HepG2 (cell line): ENCODE results near the gene RNPEPL1. TPM values are rescaled to one million over a fixed set of nuclear protein-coding genes. Genes with fewer than 3 reads are reported as not detected.

ENCODE experiments used
- ARNTL ChIP-seq: sonication (generic); formaldehyde crosslinking; IDR thresholded peaks from 2 replicates; pipeline ENCODE4 v1.4.0; 2020; ENCODE audit warnings: mild to moderate bottlenecking, missing genetic modification reagents
- ATF7 ChIP-seq, 2 experiments: fragments of 450-650 bp in 1 of 2; sonication (generic) in 1 of 2; formaldehyde crosslinking in 1 of 2; IDR thresholded peaks; 2 replicates each; pipeline versions ENCODE4 v1.4.0 to v1.6.1; 2016 to 2020; ENCODE audit warnings: antibody characterized with exemption in 1 of 2, mild to moderate bottlenecking in 1 of 2, missing genetic modification reagents in 1 of 2
- BRCA1 ChIP-seq: sonication (generic); formaldehyde crosslinking; IDR thresholded peaks from 2 replicates; pipeline ENCODE4 v1.4.0; 2020; ENCODE audit warnings: missing genetic modification reagents
- CEBPG ChIP-seq: IDR thresholded peaks from 2 replicates; pipeline ENCODE4 v1.6.1; 2016
- ELK4 ChIP-seq: sonication (generic); formaldehyde crosslinking; IDR thresholded peaks from 2 replicates; pipeline ENCODE4 v1.9.0; 2021; ENCODE audit warnings: missing genetic modification reagents, borderline replicate concordance
- GTF3A ChIP-seq: sonication (generic); formaldehyde crosslinking; conservative IDR thresholded peaks from 2 replicates; pipeline ENCODE4 v1.4.0; 2020; ENCODE audit warnings: mild to moderate bottlenecking, missing genetic modification reagents
- KLF16 ChIP-seq, 2 experiments: sonication (generic) in 1 of 2; formaldehyde crosslinking in 1 of 2; IDR thresholded peaks; 2 replicates each; pipeline versions ENCODE4 v1.6.1 to v1.8.0; 2016 to 2023; ENCODE audit warnings: missing genetic modification reagents in 2 of 2, missing compliant biosample characterization in 1 of 2
- ONECUT2 ChIP-seq: sonication (generic); formaldehyde crosslinking; IDR thresholded peaks from 2 replicates; pipeline ENCODE4 v1.4.0; 2020; ENCODE audit warnings: missing genetic modification reagents
- TBX3 ChIP-seq: fragments of 450-650 bp; IDR thresholded peaks from 2 replicates; pipeline ENCODE4 v1.6.1; 2017; ENCODE audit warnings: antibody characterized with exemption, mild to moderate bottlenecking, inconsistent platforms, borderline replicate concordance
- TFDP2 ChIP-seq: sonication (generic); formaldehyde crosslinking; IDR thresholded peaks from 2 replicates; pipeline ENCODE4 v1.4.0; 2020; ENCODE audit warnings: missing genetic modification reagents
- TIGD3 ChIP-seq: sonication (generic); formaldehyde crosslinking; IDR thresholded peaks from 2 replicates; pipeline ENCODE4 v1.5.1; 2020; ENCODE audit warnings: mild to moderate bottlenecking, missing genetic modification reagents, borderline replicate concordance
- ZBTB14 ChIP-seq: sonication (generic); formaldehyde crosslinking; IDR thresholded peaks from 2 replicates; pipeline ENCODE4 v1.4.0; 2020; ENCODE audit warnings: missing genetic modification reagents
- ZBTB25 ChIP-seq: IDR thresholded peaks from 2 replicates; pipeline ENCODE4 v1.6.1; 2018; ENCODE audit warnings: missing genetic modification reagents
- ZBTB34 ChIP-seq: sonication (generic); formaldehyde crosslinking; IDR thresholded peaks from 2 replicates; pipeline ENCODE4 v1.8.0; 2022; ENCODE audit warnings: mild to moderate bottlenecking, missing genetic modification reagents
- ZFP90 ChIP-seq: sonication (generic); formaldehyde crosslinking; IDR thresholded peaks from 2 replicates; pipeline ENCODE4 v1.8.0; 2022; ENCODE audit warnings: missing genetic modification reagents, mild to moderate bottlenecking, inconsistent platforms, borderline replicate concordance
- ZNF383 ChIP-seq: sonication (generic); formaldehyde crosslinking; IDR thresholded peaks from 2 replicates; pipeline ENCODE4 v1.4.0; 2020; ENCODE audit warnings: missing genetic modification reagents, mild to moderate bottlenecking, borderline replicate concordance
- ZNF431 ChIP-seq: sonication (generic); formaldehyde crosslinking; IDR thresholded peaks from 2 replicates; pipeline ENCODE4 v1.9.0; 2022; ENCODE audit warnings: missing genetic modification reagents, low read depth, mild to moderate bottlenecking, borderline replicate concordance
- ZNF556 ChIP-seq: sonication (generic); formaldehyde crosslinking; IDR thresholded peaks from 2 replicates; pipeline ENCODE4 v1.4.0; 2020; ENCODE audit warnings: mild to moderate bottlenecking, missing genetic modification reagents, borderline replicate concordance
- ZNF598 ChIP-seq: sonication (generic); formaldehyde crosslinking; IDR thresholded peaks from 2 replicates; pipeline ENCODE4 v1.5.1; 2020; ENCODE audit warnings: mild to moderate bottlenecking, missing genetic modification reagents, borderline replicate concordance
- polyA plus RNA-seq, 8 experiments: library from polyadenylated mRNA; depleted of rRNA in 3 of 8; stranded (reverse) in 7 of 8; unstranded in 1 of 8; fragments of >200 nt; fragmentation: Illumina TruSeq in 4 of 8; extraction: Trizol in 4 of 8; gene quantifications; 2 replicates each; pipeline versions ENCODE4 v1.2.1 to v1.2.3, GENCODE V29; 2011 to 2016; ENCODE audit warnings: low read depth in 4 of 8, missing spikeins in 1 of 8, mixed read lengths in 1 of 8; ENCODE audit not compliant: insufficient read depth in 1 of 8
- total RNA-seq, 5 experiments: library from RNA; depleted of rRNA; stranded (reverse); fragments of >200 nt; fragmentation: Illumina TruSeq; extraction: Trizol; gene quantifications; 2 replicates each; pipeline ENCODE4 v1.2.3, GENCODE V29; 2016; ENCODE audit warnings: low read depth in 1 of 5

Gene RNPEPL1
- total and polyA plus RNA-seq, 2 of the 13 experiments (the other 11 are each of a cell fraction or from before 2014, with no cell fraction given): 13.0 to 18.0 TPM

GRCh38 chr2:240566203-240567136, 1.8 kb upstream of the RNPEPL1 start (continued):
- peak; percentile 43; the same call in 1 of the 2 replicates for TF ChIP-seq ZBTB25 (CRISPR knock-in tag)
- TF ChIP-seq TIGD3 (CRISPR knock-in tag): no peak
- peak; percentile 85; the same call in 1 of the 2 replicates for TF ChIP-seq ZNF431 (CRISPR knock-in tag)
- peak; percentile 60; the same call in 1 of the 2 replicates for TF ChIP-seq ZNF598
- TF ChIP-seq TBX3: no peak; the same call in 1 of the 2 replicates
- 0 out of 2 replicates have a peak, but pooled peaks have one; percentile 27 for TF ChIP-seq TFDP2
- TF ChIP-seq ZNF383: 0 out of 2 replicates have a peak, but pooled peaks have one; percentile 54
- peak; percentile 27; the same call in 1 of the 2 replicates for TF ChIP-seq ZBTB14 (CRISPR knock-in tag)
- peak; percentile 61 for TF ChIP-seq ARNTL (CRISPR knock-in tag)
- TF ChIP-seq ELK4 (CRISPR knock-in tag): no peak
- no peak for TF ChIP-seq GTF3A
- TF ChIP-seq ZFP90 (CRISPR knock-in tag): peak; percentile 77
- no peak for TF ChIP-seq ONECUT2 (CRISPR knock-in tag)
- TF ChIP-seq ATF7 (IDR thresholded peaks at IDR 0.05): no peak
- TF ChIP-seq ATF7 (CRISPR knock-in tag; IDR thresholded peaks at IDR 0.05): peak; percentile 15; the same call in 1 of the 2 replicates
- peak in 1 of 2 experiments; percentile 72; a peak in 2 of 4 replicates for TF ChIP-seq KLF16 (CRISPR knock-in tag; IDR thresholded peaks at IDR 0.05)
- TF ChIP-seq BRCA1 (CRISPR knock-in tag): no peak
- no peak; the same call in 1 of the 2 replicates for TF ChIP-seq ZBTB34
- TF ChIP-seq ZNF556: no peak; the same call in 1 of the 2 replicates
- no peak for TF ChIP-seq CEBPG
